HCT116 (cell line): Measurements from ENCODE around the gene STAU1. TPM values are rescaled to one million over a fixed set of nuclear protein-coding genes. Genes with fewer than 3 reads are reported as not detected.

Experiments used
- ATAC-seq: fragments of 200-7000 bp; cut with Tn5 transposase; 2 replicates; pipeline ENCODE4 v1.9.1; 2020; ENCODE audit warnings: mild to moderate bottlenecking, moderate library complexity
- BruUV-seq: library from RNA; stranded (reverse); fragments of 400-500 nt; replicated peaks from 2 replicates; lab custom pipeline; 2021; lab: Mats Ljungman, UMichigan
- CTCF ChIA-PET: fragments of 300-600 bp; sonication (Branson Sonifier 250); formaldehyde crosslinking; loops from one replicate; lab custom pipeline; 2021; ENCODE audit warnings: antibody characterized with exemption; lab: Charles Lee
- POLR2A ChIA-PET: fragments of 300-600, 350-600 bp; sonication (Branson Sonifier 250); formaldehyde crosslinking; loops from one replicate; lab custom pipeline; 2021; ENCODE audit warnings: antibody characterized with exemption; lab: Charles Lee
- RAD21 ChIA-PET, 2 experiments: fragments of 300-600 bp; sonication (Branson Sonifier 250); formaldehyde crosslinking; loops; one replicate each; lab custom pipeline; 2023; ENCODE audit warnings: low total read pairs in 2 of 2; ENCODE audit not compliant: uncharacterized antibody in 2 of 2, unreplicated experiment in 2 of 2, low non-redundant PET in 1 of 2; lab: Charles Lee
- DNase-seq: peaks from one replicate; pipeline ENCODE4 v3.0.0-alpha.2; 2010; ENCODE audit warnings: low read depth, low spot score
- H2AFZ ChIP-seq: fragments of 200-600 bp; shearing (Covaris generic), sonication (generic); 2 replicates; pipeline ENCODE4 v1.6.1; 2017; ENCODE audit warnings: low read depth, mixed run types, mixed read lengths, antibody characterized with exemption, low read length; ENCODE audit not compliant: poor library complexity, severe bottlenecking
- H3K27ac ChIP-seq: 2 replicates; pipeline ENCODE4 v1.5.1; 2012; ENCODE audit warnings: low read depth, low read length
- H3K27me3 ChIP-seq: fragments of 200-600 bp; sonication (generic); 2 replicates; pipeline ENCODE4 v1.6.1; 2016; ENCODE audit warnings: mixed run types, low read length, mixed read lengths; ENCODE audit not compliant: insufficient read depth
- H3K36me3 ChIP-seq, 2 experiments: fragments of 200-500 bp in 1 of 2; fragments of 200-600 bp in 1 of 2; sonication (Bioruptor generic) in 1 of 2; sonication (generic) in 1 of 2; 2 replicates each; pipeline versions ENCODE4 v1.5.1 to v1.6.1; 2014 to 2016; ENCODE audit warnings: low read length in 2 of 2, inconsistent platforms in 1 of 2, mixed read lengths in 1 of 2, mixed run types in 1 of 2; ENCODE audit not compliant: insufficient read depth in 2 of 2, control insufficient read depth in 1 of 2
- H3K4me1 ChIP-seq, 2 experiments: fragments of 200-600 bp in 1 of 2; sonication (generic) in 1 of 2; 2 replicates each; pipeline versions ENCODE4 v1.5.1 to v1.6.1; 2012 to 2017; ENCODE audit warnings: low read length in 2 of 2, inconsistent platforms in 1 of 2, mild to moderate bottlenecking in 1 of 2, mixed read lengths in 1 of 2, mixed run types in 1 of 2, moderate library complexity in 1 of 2; ENCODE audit not compliant: insufficient read depth in 2 of 2, control insufficient read depth in 1 of 2
- H3K4me2 ChIP-seq: fragments of 200-600 bp; sonication (generic); 2 replicates; pipeline ENCODE4 v1.6.1; 2017; ENCODE audit warnings: mixed run types, low read length, mixed read lengths
- H3K4me3 ChIP-seq, 2 experiments: fragments of 200-600 bp in 1 of 2; sonication (generic) in 1 of 2; replicated peaks in 1 of 2; 2 replicates each; pipeline ENCODE4 v1.5.1; 2011 to 2016; ENCODE audit warnings: low read length in 2 of 2, control low read depth in 1 of 2, low read depth in 1 of 2, mild to moderate bottlenecking in 1 of 2, mixed read lengths in 1 of 2, mixed run types in 1 of 2
- H3K79me2 ChIP-seq: fragments of 200-600 bp; sonication (generic); 2 replicates; pipeline ENCODE4 v1.6.1; 2017; ENCODE audit warnings: mild to moderate bottlenecking, mixed run types, low read length, moderate library complexity, mixed read lengths; ENCODE audit not compliant: insufficient read depth
- H3K9ac ChIP-seq: fragments of 200-600 bp; sonication (generic); 2 replicates; pipeline ENCODE4 v1.6.1; 2016; ENCODE audit warnings: low read length, mixed read lengths
- H3K9me2 ChIP-seq: fragments of 200-600 bp; sonication (generic), shearing (Covaris generic); 2 replicates; pipeline ENCODE4 v1.6.1; 2017; ENCODE audit warnings: mixed run types, mild to moderate bottlenecking, moderate library complexity; ENCODE audit not compliant: insufficient read depth
- H3K9me3 ChIP-seq, 2 experiments: fragments of 200-500 bp in 1 of 2; fragments of 200-600 bp in 1 of 2; sonication (Bioruptor generic) in 1 of 2; sonication (generic) in 1 of 2; 2 replicates each; pipeline ENCODE4 v1.6.1; 2014 to 2017; ENCODE audit warnings: low read length in 2 of 2, mixed read lengths in 2 of 2, inconsistent platforms in 1 of 2, low read depth in 1 of 2, mild to moderate bottlenecking in 1 of 2, mixed run types in 1 of 2, moderate library complexity in 1 of 2; ENCODE audit not compliant: control insufficient read depth in 1 of 2, insufficient read depth in 1 of 2
- H4K20me1 ChIP-seq: fragments of 200-600 bp; sonication (generic), shearing (Covaris generic); 2 replicates; pipeline ENCODE4 v1.6.1; 2017; ENCODE audit warnings: mixed run types, mild to moderate bottlenecking, moderate library complexity; ENCODE audit not compliant: insufficient read depth
- CBX3 ChIP-seq: IDR thresholded peaks from 2 replicates; pipeline ENCODE4 v1.6.1; 2012; ENCODE audit warnings: low read depth
- CEBPB ChIP-seq: IDR thresholded peaks from 2 replicates; pipeline ENCODE4 v1.6.1; 2012; ENCODE audit warnings: low read depth
- EZH2 ChIP-seq: fragments of 200-600 bp; sonication (generic); IDR thresholded peaks from 2 replicates; pipeline ENCODE4 v1.6.1; 2017; ENCODE audit warnings: antibody characterized with exemption, mixed run types
- POLR2AphosphoS5 ChIP-seq: IDR thresholded peaks from 2 replicates; pipeline ENCODE4 v1.6.1; 2011; ENCODE audit warnings: mild to moderate bottlenecking, low read depth, low read length, moderate library complexity
- SRF ChIP-seq: IDR thresholded peaks from 2 replicates; pipeline ENCODE4 v1.6.1; 2012; ENCODE audit warnings: low read depth
- YY1 ChIP-seq: IDR thresholded peaks from 2 replicates; pipeline ENCODE4 v1.6.1; 2011; ENCODE audit warnings: low read length, low read depth, moderate library complexity, mild to moderate bottlenecking; ENCODE audit not compliant: insufficient replicate concordance; ENCODE audit errors: extremely low read depth
- ZFX ChIP-seq: fragments of 450-650 bp; IDR thresholded peaks from 2 replicates; pipeline ENCODE4 v1.6.1; 2017
- intact Hi-C: fragments of 100-400 bp; cut with micrococcal nuclease; formaldehyde crosslinking; loops from 2 replicates; pipeline ENCODE4 v1.10.0; 2022
- total RNA-seq: library from RNA; stranded (reverse); gene quantifications from one replicate; pipeline ENCODE4 v1.2.1, GENCODE V29; 2021; ENCODE audit not compliant: unreplicated experiment
- TF ChIP-seq, protein P1 (sequence below): IDR thresholded peaks from 2 replicates; pipeline ENCODE4 v1.6.1; 2011; ENCODE audit warnings: mild to moderate bottlenecking, low read length, moderate library complexity; ENCODE audit not compliant: insufficient replicate concordance; ENCODE audit errors: extremely low read depth
- TF ChIP-seq, protein P2 (sequence below), 3 experiments: fragments of 200-600 bp in 1 of 3; sonication (generic) in 1 of 3; IDR thresholded peaks in 2 of 3; conservative IDR thresholded peaks in 1 of 3; 2 replicates each; pipeline ENCODE4 v1.5.1; 2012 to 2017; ENCODE audit warnings: low read depth in 2 of 3, low read length in 2 of 3, antibody characterized with exemption in 1 of 3, borderline replicate concordance in 1 of 3, control low read depth in 1 of 3, mild to moderate bottlenecking in 1 of 3, mixed read lengths in 1 of 3, mixed run types in 1 of 3, moderate library complexity in 1 of 3; ENCODE audit not compliant: insufficient read depth in 1 of 3

STAU1 gene
- total RNA-seq, 1 experiment from 2014 or later: 90.3 TPM

DNA sequence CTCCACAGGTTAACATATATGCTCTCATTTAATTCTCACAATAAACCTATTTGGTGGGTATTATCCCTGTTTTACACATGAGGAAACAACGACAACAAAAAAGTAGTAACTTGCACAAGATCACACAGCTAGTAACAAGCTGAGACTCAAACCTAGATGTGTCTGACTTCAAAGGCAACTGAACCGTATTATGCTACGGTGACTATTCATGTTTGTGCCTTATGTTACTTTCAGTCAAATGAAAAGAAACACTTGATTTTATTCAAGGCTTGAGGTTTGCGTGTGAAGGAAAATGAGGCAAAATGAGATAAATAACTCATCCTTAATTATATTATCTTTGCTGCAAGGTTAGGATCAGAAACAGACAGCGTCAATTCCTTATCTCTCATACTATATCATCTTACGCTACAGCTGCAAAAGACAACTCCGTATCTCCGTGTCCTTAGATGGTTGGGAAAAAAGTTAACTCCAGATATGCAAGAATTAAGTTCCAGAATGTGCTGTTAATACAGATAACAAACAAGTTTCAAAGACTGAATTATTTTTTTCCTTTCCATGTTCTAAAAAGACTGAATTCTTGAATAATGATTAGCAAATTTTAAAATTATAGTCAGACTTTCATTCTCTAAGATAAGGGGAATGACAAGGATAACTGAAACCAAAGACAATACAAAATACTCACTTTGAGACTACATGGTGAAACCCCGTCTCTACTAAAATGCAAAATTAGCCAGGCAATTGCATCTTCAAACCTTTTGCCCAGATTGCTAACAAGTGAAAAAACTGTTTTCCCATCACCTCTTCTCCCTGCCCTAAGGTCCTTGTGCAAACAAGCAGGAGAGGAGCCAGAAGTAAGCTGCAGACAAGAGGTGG, 27.8 kb downstream of the STAU1 start:
- intact Hi-C loops: no loop called here
- Histone ChIP-seq H3K4me3 (no peak overlapping the region), H3K9me3 (no peaks in the 10 kb centered on the region), H3K27ac (no peak overlapping the region), H3K9ac (no peak overlapping the region), H3K4me2 (no peak overlapping the region), H3K36me3 (0 out of 4 replicates have a peak, but pooled peaks cover 0 to under 1% of the 10 kb centered on the region in 2 experiments), H3K4me1 (peaks cover 0 to 6% of the 10 kb centered on the region in 2 experiments; a peak in 2 of 4 replicates), H4K20me1 (0 out of 2 replicates have a peak, but pooled peaks cover 3% of the 10 kb centered on the region), H3K9me2 (no peaks in the 10 kb centered on the region), H2AFZ (no peak overlapping the region), H3K79me2 (peaks cover 86% of the 10 kb centered on the region), H3K27me3 (no peaks in the 10 kb centered on the region)
- POLR2A ChIA-PET: interaction anchor here (0.6 kb wide), 1 partner anchor 59 kb away, joined by 4 read pairs; the partner anchor contains the start of gene DDX27
- RAD21 ChIA-PET: no interaction called here
- no peak for TF ChIP-seq POLR2AphosphoS5
- TF ChIP-seq YY1: no peak
- TF ChIP-seq, protein P1, sequence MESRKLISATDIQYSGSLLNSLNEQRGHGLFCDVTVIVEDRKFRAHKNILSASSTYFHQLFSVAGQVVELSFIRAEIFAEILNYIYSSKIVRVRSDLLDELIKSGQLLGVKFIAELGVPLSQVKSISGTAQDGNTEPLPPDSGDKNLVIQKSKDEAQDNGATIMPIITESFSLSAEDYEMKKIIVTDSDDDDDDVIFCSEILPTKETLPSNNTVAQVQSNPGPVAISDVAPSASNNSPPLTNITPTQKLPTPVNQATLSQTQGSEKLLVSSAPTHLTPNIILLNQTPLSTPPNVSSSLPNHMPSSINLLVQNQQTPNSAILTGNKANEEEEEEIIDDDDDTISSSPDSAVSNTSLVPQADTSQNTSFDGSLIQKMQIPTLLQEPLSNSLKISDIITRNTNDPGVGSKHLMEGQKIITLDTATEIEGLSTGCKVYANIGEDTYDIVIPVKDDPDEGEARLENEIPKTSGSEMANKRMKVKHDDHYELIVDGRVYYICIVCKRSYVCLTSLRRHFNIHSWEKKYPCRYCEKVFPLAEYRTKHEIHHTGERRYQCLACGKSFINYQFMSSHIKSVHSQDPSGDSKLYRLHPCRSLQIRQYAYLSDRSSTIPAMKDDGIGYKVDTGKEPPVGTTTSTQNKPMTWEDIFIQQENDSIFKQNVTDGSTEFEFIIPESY: no peak
- TF ChIP-seq ZFX: no peak
- no peak for TF ChIP-seq EZH2
- no peak for TF ChIP-seq CBX3
- no peak for TF ChIP-seq SRF
- TF ChIP-seq, protein P2, sequence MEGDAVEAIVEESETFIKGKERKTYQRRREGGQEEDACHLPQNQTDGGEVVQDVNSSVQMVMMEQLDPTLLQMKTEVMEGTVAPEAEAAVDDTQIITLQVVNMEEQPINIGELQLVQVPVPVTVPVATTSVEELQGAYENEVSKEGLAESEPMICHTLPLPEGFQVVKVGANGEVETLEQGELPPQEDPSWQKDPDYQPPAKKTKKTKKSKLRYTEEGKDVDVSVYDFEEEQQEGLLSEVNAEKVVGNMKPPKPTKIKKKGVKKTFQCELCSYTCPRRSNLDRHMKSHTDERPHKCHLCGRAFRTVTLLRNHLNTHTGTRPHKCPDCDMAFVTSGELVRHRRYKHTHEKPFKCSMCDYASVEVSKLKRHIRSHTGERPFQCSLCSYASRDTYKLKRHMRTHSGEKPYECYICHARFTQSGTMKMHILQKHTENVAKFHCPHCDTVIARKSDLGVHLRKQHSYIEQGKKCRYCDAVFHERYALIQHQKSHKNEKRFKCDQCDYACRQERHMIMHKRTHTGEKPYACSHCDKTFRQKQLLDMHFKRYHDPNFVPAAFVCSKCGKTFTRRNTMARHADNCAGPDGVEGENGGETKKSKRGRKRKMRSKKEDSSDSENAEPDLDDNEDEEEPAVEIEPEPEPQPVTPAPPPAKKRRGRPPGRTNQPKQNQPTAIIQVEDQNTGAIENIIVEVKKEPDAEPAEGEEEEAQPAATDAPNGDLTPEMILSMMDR (IDR thresholded peaks at IDR 0.05 in 2 of 3, conservative IDR thresholded peaks at IDR 0.05 in 1 of 3; ENCODE audit: borderline replicate concordance in 1 of 3, insufficient read depth in 1 of 3, low read depth in 2 of 3, low read length in 2 of 3): no peak
- TF ChIP-seq CEBPB: no peak
- ATAC-seq (no peak), DNase-seq (no peak)
- CTCF ChIA-PET: no interaction called here
- TSS peak; percentile 33 for BruUV-seq
